H9 (cell line): ENCODE measurements around the gene DNAJB4. TPM values are rescaled to one million over a fixed set of nuclear protein-coding genes. Genes with fewer than 3 reads are reported as not detected.

Source experiments
- DNase-seq: peaks from one replicate; pipeline ENCODE4 v3.0.0-alpha.2; 2017
- H2AFZ ChIP-seq: one replicate; pipeline ENCODE4 v1.6.1; 2013; ENCODE audit warnings: mild to moderate bottlenecking, low read length, control low read depth, moderate library complexity
- H2AK5ac ChIP-seq: 2 replicates; pipeline ENCODE4 v1.6.1; 2013; ENCODE audit warnings: low read length, control low read depth, mixed read lengths; ENCODE audit not compliant: insufficient read length
- H2BK120ac ChIP-seq: one replicate; pipeline ENCODE4 v1.6.1; 2013; ENCODE audit warnings: low read depth, mild to moderate bottlenecking, low read length, control low read depth, inconsistent platforms; ENCODE audit not compliant: poor library complexity, severe bottlenecking
- H2BK12ac ChIP-seq: 2 replicates; pipeline ENCODE4 v1.6.1; 2013; ENCODE audit warnings: low read length, control low read depth, mixed read lengths, low read depth; ENCODE audit not compliant: insufficient read length
- H2BK15ac ChIP-seq: 2 replicates; pipeline ENCODE4 v1.6.1; 2013; ENCODE audit warnings: low read depth, low read length, control low read depth
- H2BK20ac ChIP-seq: one replicate; pipeline ENCODE4 v1.6.1; 2013; ENCODE audit warnings: low read depth, mild to moderate bottlenecking, low read length, control low read depth, inconsistent platforms; ENCODE audit not compliant: poor library complexity, severe bottlenecking
- H2BK5ac ChIP-seq: 2 replicates; pipeline ENCODE4 v1.6.1; 2013; ENCODE audit warnings: low read length, control low read depth, mixed read lengths; ENCODE audit not compliant: insufficient read length
- H3K14ac ChIP-seq: 2 replicates; pipeline ENCODE4 v1.6.1; 2013; ENCODE audit warnings: low read length, control low read depth; ENCODE audit not compliant: insufficient read depth
- H3K18ac ChIP-seq: 2 replicates; pipeline ENCODE4 v1.6.1; 2013; ENCODE audit warnings: low read depth, mild to moderate bottlenecking, mixed read lengths, low read length, control low read depth; ENCODE audit not compliant: insufficient read length
- H3K23ac ChIP-seq: 2 replicates; pipeline ENCODE4 v1.6.1; 2013; ENCODE audit warnings: low read length, control low read depth, mixed read lengths, low read depth; ENCODE audit not compliant: insufficient read length
- H3K23me2 ChIP-seq: 2 replicates; pipeline ENCODE4 v1.6.1; 2013; ENCODE audit warnings: low read depth, mild to moderate bottlenecking, mixed read lengths, low read length, control low read depth; ENCODE audit not compliant: insufficient read length, poor library complexity, severe bottlenecking
- H3K27ac ChIP-seq: 2 replicates; pipeline ENCODE4 v1.5.1; 2013; ENCODE audit warnings: low read length, control low read depth, mixed read lengths, low read depth; ENCODE audit not compliant: insufficient read length
- H3K27me3 ChIP-seq: 2 replicates; pipeline ENCODE4 v1.6.1; 2013; ENCODE audit warnings: low read length, control low read depth, inconsistent platforms; ENCODE audit not compliant: insufficient read depth
- H3K4ac ChIP-seq: 2 replicates; pipeline ENCODE4 v1.6.1; 2013; ENCODE audit warnings: low read depth, mild to moderate bottlenecking, control low read depth, inconsistent platforms, low read length, moderate library complexity
- H3K4me1 ChIP-seq: 2 replicates; pipeline ENCODE4 v1.6.1; 2013; ENCODE audit warnings: low read length, control low read depth, inconsistent platforms; ENCODE audit not compliant: insufficient read depth
- H3K4me2 ChIP-seq: 2 replicates; pipeline ENCODE4 v1.6.1; 2013; ENCODE audit warnings: low read length, control low read depth, mixed read lengths; ENCODE audit not compliant: insufficient read length, insufficient read depth
- H3K56ac ChIP-seq: 2 replicates; pipeline ENCODE4 v1.6.1; 2013; ENCODE audit warnings: low read depth, mild to moderate bottlenecking, mixed read lengths, low read length, control low read depth; ENCODE audit not compliant: insufficient read length
- H3K79me1 ChIP-seq: 2 replicates; pipeline ENCODE4 v1.6.1; 2013; ENCODE audit warnings: low read depth, mild to moderate bottlenecking, moderate library complexity, low read length, control low read depth, inconsistent platforms; ENCODE audit not compliant: insufficient read depth, poor library complexity, severe bottlenecking
- H3K79me2 ChIP-seq: 2 replicates; pipeline ENCODE4 v1.6.1; 2013; ENCODE audit warnings: low read length, control low read depth, inconsistent platforms; ENCODE audit not compliant: insufficient read depth
- H3K9ac ChIP-seq: 2 replicates; pipeline ENCODE4 v1.6.1; 2013; ENCODE audit warnings: low read length, control low read depth, mixed read lengths; ENCODE audit not compliant: insufficient read length; ENCODE audit errors: extremely low read depth
- H3K9me3 ChIP-seq: one replicate; pipeline ENCODE4 v1.6.1; 2013; ENCODE audit warnings: low read depth, low read length, inconsistent platforms; ENCODE audit not compliant: control insufficient read depth
- H3T11ph ChIP-seq: one replicate; pipeline ENCODE4 v1.6.1; 2013; ENCODE audit warnings: mild to moderate bottlenecking, low read length, control low read depth, inconsistent platforms
- H4K20me1 ChIP-seq: one replicate; pipeline ENCODE4 v1.6.1; 2013; ENCODE audit not compliant: control insufficient read depth, insufficient read length, insufficient read depth
- H4K5ac ChIP-seq: 2 replicates; pipeline ENCODE4 v1.6.1; 2013; ENCODE audit warnings: low read depth, mild to moderate bottlenecking, mixed read lengths, low read length, control low read depth; ENCODE audit not compliant: insufficient read length
- H4K8ac ChIP-seq: replicated peaks from 2 replicates; pipeline ENCODE4 v1.6.1; 2013; ENCODE audit warnings: low read length, control low read depth, mixed read lengths, low read depth; ENCODE audit not compliant: insufficient read length
- H4K91ac ChIP-seq: 2 replicates; pipeline ENCODE4 v1.6.1; 2013; ENCODE audit warnings: low read depth, mild to moderate bottlenecking, moderate library complexity, mixed read lengths, low read length, control low read depth; ENCODE audit not compliant: insufficient read length
- H3K27ac Mint-ChIP-seq, 3 experiments: 2 replicates in 2 of 3; 3 replicates in 1 of 3; pipeline ENCODE4 v1.8.0; 2020 to 2021; ENCODE audit warnings: mixed read lengths in 3 of 3, mild to moderate bottlenecking in 1 of 3, moderate library complexity in 1 of 3
- H3K27me3 Mint-ChIP-seq: 2 replicates; pipeline ENCODE4 v1.8.0; 2021; ENCODE audit warnings: low read depth, mild to moderate bottlenecking, moderate library complexity, mixed read lengths
- H3K36me3 Mint-ChIP-seq, 3 experiments: 2 replicates in 2 of 3; 3 replicates in 1 of 3; pipeline ENCODE4 v1.8.0; 2020 to 2021; ENCODE audit warnings: low read depth in 3 of 3, mixed read lengths in 3 of 3; ENCODE audit not compliant: insufficient read depth in 1 of 3
- H3K4me1 Mint-ChIP-seq, 2 experiments: 2 replicates each; pipeline ENCODE4 v1.8.0; 2020; ENCODE audit warnings: mixed read lengths in 2 of 2
- H3K4me3 Mint-ChIP-seq, 2 experiments: 2 replicates in 1 of 2; 3 replicates in 1 of 2; pipeline ENCODE4 v1.8.0; 2020 to 2021; ENCODE audit warnings: mild to moderate bottlenecking in 2 of 2, mixed read lengths in 2 of 2, moderate library complexity in 1 of 2
- H3K9me3 Mint-ChIP-seq, 2 experiments: 2 replicates in 1 of 2; 3 replicates in 1 of 2; pipeline ENCODE4 v1.8.0; 2020; ENCODE audit warnings: mild to moderate bottlenecking in 2 of 2, mixed read lengths in 2 of 2, moderate library complexity in 1 of 2
- WGBS: extraction: QIAGEN DNeasy Blood & Tissue Kit; methylation state at CpG from one replicate; pipeline ENCODE4 v1.1.7; 2013; ENCODE audit warnings: missing lambda C conversion rate, low lambda C conversion rate, mixed read lengths; ENCODE audit not compliant: insufficient read length; ENCODE audit errors: extremely low coverage; 5-methylcytosine and 5-hydroxymethylcytosine counted together
- total RNA-seq: library from RNA; stranded (reverse); gene quantifications from 2 replicates; pipeline ENCODE4 v1.2.1, GENCODE V29; 2021
- TF ChIP-seq, protein P1 (sequence below): fragments of 200-600 bp; sonication (generic); conservative IDR thresholded peaks from 3 replicates; pipeline ENCODE4 v1.8.0; 2021; ENCODE audit warnings: antibody characterized with exemption, mild to moderate bottlenecking

DNAJB4 gene
- total RNA-seq, 1 experiment from 2014 or later = 8.1 TPM

DNA sequence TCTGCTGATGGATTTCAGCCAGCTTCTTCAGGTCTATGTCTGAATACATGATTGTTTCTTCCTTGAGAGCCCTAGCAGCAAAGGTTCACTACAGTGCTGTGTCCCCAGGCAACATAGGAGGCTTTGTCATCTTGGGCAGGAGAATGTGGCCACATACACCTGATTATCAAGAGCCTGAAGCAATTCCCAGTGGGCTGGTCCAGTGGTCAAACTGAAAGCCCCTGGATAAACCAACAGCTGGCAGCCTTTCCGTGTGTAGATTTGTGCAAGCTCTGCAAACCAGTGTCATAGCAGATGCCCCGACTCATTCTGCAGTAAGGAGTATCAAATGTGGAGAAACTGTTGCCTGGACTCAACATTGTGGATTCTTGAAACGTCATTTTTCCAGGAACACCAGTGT, 38.7 kb downstream of the DNAJB4 start:
- H3K9me3 Mint-ChIP-seq = no peaks in the 10 kb centered on the region
- no peak overlapping the region for H3K4me2 ChIP-seq
- no peak overlapping the region for H3K23ac ChIP-seq
- no peaks in the 10 kb centered on the region for H4K20me1 ChIP-seq
- no peak overlapping the region for H4K91ac ChIP-seq
- no peak overlapping the region for H2BK12ac ChIP-seq
- no peak overlapping the region for H3K27ac Mint-ChIP-seq
- no peak overlapping the region for H3K4me3 Mint-ChIP-seq
- no peak overlapping the region for H2BK20ac ChIP-seq
- H3K27me3 Mint-ChIP-seq = peaks cover 50% of the 10 kb centered on the region
- no CpG with 5 or more reads among the region's 3 CpGs for WGBS
- no peak overlapping the region for H3K9ac ChIP-seq
- H2AFZ ChIP-seq = no peak overlapping the region
- TF ChIP-seq, protein P1, sequence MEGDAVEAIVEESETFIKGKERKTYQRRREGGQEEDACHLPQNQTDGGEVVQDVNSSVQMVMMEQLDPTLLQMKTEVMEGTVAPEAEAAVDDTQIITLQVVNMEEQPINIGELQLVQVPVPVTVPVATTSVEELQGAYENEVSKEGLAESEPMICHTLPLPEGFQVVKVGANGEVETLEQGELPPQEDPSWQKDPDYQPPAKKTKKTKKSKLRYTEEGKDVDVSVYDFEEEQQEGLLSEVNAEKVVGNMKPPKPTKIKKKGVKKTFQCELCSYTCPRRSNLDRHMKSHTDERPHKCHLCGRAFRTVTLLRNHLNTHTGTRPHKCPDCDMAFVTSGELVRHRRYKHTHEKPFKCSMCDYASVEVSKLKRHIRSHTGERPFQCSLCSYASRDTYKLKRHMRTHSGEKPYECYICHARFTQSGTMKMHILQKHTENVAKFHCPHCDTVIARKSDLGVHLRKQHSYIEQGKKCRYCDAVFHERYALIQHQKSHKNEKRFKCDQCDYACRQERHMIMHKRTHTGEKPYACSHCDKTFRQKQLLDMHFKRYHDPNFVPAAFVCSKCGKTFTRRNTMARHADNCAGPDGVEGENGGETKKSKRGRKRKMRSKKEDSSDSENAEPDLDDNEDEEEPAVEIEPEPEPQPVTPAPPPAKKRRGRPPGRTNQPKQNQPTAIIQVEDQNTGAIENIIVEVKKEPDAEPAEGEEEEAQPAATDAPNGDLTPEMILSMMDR = no peak
- H3K18ac ChIP-seq = no peak overlapping the region
- no peak overlapping the region for H3K14ac ChIP-seq
- no peak overlapping the region for H2BK15ac ChIP-seq
- no peak overlapping the region for H4K8ac ChIP-seq
- no peaks in the 10 kb centered on the region; a peak in 1 of 7 replicates for H3K36me3 Mint-ChIP-seq
- no peak overlapping the region for H4K5ac ChIP-seq
- no peak overlapping the region for H3K56ac ChIP-seq
- H2BK5ac ChIP-seq = no peak overlapping the region
- H3K4me1 Mint-ChIP-seq = peaks cover 18 to 22% of the 10 kb centered on the region in 2 experiments
- no peak overlapping the region for H3T11ph ChIP-seq
- H3K9me3 ChIP-seq = no peaks in the 10 kb centered on the region
- no peak overlapping the region for H3K27ac ChIP-seq
- H2BK120ac ChIP-seq = no peak overlapping the region
- H2AK5ac ChIP-seq = no peak overlapping the region
- peaks cover 3% of the 10 kb centered on the region; the same call in 1 of the 2 replicates for H3K27me3 ChIP-seq
- H3K4ac ChIP-seq = no peak overlapping the region
- H3K4me1 ChIP-seq = peaks cover 2% of the 10 kb centered on the region; the same call in 1 of the 2 replicates
- no peaks in the 10 kb centered on the region for H3K79me2 ChIP-seq
- H3K23me2 ChIP-seq = peaks cover 7% of the 10 kb centered on the region
- no peak for DNase-seq
- no peaks in the 10 kb centered on the region for H3K79me1 ChIP-seq
